Skeletal muscle cell (primary cell): ENCODE results near the gene CP.
"Not testable (repeated sequence)": the region's sequence is repeated elsewhere in the genome, so short reads cannot be mapped to it uniquely, and the experiment has no call there.

ENCODE experiments used
- DNase-seq: peaks from one replicate; pipeline ENCODE4 v3.0.0-alpha.2; 2010; ENCODE audit warnings: low read depth
- H3K4me3 ChIP-seq: 2 replicates; pipeline ENCODE4 v1.5.1; 2011; ENCODE audit warnings: low read depth, mild to moderate bottlenecking, control low read depth, low read length, moderate library complexity

CP gene

DNA sequence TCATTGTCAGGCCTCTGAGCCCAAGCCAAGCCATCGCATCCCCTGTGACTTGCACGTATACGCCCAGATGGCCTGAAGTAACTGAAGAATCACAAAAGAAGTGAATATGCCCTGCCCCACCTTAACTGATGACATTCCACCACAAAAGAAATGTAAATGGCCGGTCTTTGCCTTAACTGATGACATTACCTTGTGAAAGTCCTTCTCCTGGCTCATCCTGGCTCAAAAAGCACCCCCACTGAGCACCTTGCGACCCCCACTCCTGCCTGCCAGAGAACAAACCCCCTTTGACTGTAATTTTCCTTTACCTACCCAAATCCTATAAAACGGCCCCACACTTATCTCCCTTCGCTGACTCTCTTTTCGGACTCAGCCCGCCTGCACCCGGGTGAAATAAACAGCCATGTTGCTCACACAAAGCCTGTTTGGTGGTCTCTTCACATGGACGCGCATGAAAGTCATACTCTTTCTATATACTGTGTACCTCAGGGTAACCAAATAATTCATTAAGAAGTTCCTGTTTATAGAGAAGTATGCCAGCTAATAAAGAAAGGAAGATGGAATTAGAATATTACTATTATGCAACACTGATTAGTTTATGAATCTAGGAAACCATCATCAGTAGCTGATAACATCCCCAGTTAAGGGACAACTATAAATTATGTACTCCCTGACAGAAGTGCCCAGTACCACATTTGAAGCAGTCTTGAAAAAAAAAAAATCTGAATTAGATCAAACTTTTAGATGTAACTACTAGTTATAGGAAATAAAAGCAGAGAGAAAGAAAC is 24.6 kb downstream of the CP start:
- not testable (repeated sequence) for DNase-seq, H3K4me3 ChIP-seq

DNA sequence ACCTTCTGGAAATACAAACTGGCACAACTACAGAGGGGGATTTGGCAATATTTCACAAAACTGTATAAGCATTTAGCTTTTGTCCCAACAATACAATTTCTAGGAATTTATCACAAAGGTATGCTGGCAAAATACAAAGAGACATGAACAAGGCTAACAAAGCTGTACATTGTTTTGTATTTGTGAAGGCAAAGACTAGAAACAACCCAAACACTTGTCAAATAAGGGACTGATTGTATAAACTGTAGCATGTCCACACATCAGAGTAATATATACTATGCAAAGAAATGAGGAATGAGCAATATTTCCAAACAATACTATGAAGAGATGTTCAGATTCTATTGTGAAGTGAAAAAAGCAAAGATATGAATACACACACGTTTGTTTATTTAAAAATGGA is 26.4 kb downstream of the CP start:
- H3K4me3 ChIP-seq = no peak overlapping the region
- DNase-seq = no peak

DNA sequence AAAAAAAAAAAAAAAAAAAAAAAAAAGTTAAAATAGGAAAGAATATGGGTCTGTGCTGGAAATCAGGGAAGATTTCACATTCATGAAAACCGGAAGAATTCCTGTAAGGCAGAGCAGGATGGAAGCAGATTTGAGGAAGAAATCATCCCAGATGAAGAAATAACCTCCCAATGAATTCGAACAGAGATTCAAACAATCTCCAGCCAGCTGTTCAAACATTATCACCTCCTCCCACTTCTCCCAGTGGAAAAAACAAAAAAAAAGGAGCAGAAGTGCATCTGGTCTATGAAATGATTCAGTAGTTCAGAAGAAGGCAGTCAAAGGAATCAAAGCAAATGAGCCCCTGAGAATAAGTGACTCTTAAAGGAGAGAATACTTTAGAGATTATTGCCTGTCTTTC is 33.1 kb downstream of the CP start:
- DNase-seq = no peak

DNA sequence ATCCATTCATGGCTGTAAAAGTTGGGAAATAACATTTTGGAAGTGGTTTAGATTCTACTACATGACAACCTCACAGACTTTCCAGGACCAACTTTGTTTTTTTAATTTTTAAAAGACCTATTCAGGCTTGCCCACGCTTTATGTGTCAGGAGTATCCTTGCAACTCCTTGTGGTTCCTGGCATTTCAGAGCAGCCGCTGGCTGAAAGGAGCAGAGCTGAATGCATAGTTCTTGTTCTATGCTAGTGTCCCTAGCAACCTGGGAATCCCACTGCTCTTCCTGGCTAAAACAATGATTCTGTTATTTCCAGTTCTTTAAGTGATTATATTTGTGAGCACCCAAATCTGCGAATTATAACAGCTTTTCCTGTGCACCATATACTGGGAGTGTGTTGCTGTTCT is 34.9 kb downstream of the CP start:
- no peak for DNase-seq

More for the DNA sequence above, 33.1 kb downstream of the CP start:
- no peak overlapping the region for H3K4me3 ChIP-seq

DNA sequence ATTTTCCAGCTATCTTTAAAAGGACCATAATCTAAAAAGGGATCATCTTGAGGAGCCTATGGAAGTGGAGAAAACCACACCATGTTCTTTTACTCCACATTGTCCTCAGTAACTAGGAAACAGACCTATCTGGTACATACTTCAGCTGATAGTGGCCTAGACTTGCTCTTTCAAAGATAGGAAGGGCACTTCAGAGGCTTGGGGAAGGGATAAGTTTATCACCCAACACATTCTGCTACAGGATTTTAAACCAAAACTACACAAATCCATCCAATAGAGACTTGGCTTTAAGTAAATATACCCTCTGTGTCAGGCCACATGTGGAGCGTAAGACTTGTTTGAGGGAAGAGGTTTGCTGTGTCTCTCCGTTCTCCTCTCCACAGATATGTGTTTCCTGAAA is 35.4 kb downstream of the CP start:
- no peak for DNase-seq
- no peak overlapping the region for H3K4me3 ChIP-seq

More for the DNA sequence above, 34.9 kb downstream of the CP start:
- H3K4me3 ChIP-seq = no peak overlapping the region

DNA sequence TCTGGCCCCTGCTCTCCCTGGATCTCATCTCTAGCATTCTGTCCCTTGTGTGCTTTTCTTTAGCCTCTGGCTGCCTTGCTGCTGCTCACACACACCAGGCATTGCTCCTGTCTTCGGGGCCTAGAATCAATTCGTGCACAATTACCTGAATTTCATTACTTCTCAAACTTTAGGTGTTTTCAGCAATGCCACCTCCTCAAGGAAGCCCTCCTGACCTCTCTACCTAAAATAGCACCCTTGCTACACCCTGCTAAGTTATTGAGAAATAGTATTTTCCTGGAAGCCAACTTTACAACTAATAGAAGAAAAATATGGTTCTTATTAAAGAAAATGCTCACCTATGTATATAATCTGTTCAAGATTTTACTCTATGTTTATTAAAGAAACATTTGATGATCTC is 40.4 kb downstream of the CP start:
- no peak overlapping the region for H3K4me3 ChIP-seq
- DNase-seq = no peak

DNA sequence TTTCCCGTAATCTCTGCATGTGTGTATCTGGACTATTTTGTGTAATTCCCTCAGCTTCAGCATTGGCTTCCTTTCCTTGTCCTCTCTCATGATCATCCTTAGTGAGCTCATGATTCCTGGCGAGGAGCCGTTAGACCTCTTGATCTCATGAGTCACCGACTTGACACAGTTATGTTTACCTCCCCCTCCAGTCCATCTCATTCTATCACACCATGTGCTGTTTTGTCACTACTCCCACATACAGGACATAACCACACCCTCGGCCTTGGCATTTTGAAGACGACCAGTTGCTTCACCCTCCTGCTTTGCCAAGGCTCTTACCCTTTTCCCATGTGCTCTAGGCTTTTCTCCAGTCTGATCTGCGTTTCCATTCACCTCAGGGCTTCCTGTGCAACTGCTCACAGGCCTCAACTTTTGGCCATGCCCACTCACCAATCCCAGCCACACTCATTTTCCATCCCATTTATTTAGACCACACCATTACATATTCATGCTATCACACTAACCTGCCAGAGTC is 41.5 kb downstream of the CP start:
- H3K4me3 ChIP-seq = no peak overlapping the region
- DNase-seq = peak; percentile 100

DNA sequence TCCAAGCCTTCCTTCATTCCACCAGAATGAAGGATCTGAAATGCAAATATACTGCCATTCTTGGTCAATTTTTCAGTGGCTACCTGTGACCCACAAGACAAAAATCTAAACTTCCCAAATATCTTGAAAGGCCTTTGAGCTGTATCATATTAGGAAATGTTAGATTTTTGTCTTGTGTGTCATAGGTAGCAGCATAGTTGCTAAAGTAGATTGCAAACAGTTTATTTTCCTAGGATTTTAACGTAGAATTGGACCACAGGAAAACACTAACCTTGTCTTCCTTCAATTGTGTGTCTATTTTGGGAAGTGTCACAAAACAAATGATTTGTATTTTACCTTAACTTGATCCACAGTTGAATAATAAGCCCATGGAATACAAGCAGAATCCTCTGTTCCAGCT is 42.4 kb downstream of the CP start:
- peak; percentile 15 for DNase-seq
- H3K4me3 ChIP-seq = no peak overlapping the region

DNA sequence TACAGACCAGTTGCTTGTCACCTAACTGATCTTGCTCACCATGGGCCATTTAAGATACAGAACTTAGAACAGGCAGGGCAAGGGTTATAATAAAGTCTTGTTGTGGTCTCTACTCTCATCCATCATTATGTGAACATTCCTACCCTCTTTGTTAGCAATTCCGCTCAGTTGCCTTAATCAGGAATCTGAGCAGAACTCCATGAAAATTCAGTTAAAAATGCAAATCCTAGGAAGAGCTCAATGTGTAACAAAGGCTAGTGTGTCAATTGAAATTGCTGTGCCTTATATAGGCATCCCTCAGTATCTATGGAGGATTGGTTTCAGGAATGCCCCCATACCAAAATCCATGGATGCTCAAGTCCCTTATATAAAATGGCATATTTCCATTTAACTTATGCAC is 44.5 kb downstream of the CP start:
- H3K4me3 ChIP-seq = no peak overlapping the region
- no peak for DNase-seq

DNA sequence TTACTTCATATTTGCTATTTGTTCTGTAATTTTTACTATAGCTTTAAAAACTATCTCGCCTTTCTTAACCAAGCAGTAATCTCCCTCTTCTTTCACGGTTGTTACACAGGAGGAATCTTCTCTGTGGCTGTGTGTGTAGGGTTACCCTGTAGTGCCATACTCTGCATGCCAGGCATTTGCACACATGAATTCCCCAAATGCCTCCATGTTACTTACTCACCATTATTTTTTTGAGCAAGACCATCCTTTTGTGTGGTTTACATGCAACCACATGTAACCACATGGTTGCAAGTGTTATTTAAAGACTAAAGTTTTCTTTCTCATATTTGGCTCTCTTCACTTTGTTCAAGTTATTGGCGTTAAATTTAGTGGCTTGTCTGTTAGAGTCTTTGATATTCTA is 46.7 kb downstream of the CP start:
- H3K4me3 ChIP-seq = no peak overlapping the region
- no peak for DNase-seq

DNA sequence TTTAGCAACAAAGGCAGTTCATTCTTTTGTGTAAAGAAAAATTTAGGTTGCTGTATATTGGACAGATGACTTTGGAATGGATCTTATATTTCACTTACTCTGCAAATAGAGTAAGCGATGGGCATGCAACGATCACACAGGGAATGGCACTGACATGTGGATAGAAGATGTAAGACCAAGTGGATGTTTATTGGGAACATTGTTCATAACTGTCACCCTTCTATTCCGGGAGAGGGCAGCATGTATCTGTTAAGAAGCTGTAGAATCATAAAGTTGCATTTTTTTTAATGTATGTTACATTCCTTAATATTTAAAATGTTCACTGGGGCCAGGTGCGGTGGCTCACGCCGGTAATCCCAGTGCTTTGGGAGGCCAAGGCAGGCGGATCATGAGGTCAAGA is 51.0 kb downstream of the CP start:
- no peak overlapping the region for H3K4me3 ChIP-seq

DNA sequence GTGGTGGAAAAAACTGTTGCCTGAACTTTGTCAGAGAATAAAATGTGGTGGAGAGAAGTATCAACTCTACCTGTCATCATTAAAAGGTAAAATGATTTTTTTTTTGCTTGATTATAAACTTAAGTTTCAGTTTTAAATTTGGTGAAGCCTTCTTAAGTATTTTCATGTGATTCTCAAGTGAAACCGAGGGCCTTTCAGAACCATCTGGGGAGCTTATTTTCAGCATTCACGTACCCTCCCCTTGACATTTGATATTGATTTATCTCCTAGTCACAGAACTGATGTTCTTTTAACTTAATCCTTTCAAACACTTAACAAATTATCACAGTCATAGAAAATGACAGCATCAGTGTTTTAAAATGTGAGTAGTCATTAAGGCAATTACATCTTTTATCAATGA is 53.7 kb downstream of the CP start:
- no peak overlapping the region for H3K4me3 ChIP-seq
- no peak for DNase-seq

More for the DNA sequence above, 51.0 kb downstream of the CP start:
- DNase-seq = no peak

DNA sequence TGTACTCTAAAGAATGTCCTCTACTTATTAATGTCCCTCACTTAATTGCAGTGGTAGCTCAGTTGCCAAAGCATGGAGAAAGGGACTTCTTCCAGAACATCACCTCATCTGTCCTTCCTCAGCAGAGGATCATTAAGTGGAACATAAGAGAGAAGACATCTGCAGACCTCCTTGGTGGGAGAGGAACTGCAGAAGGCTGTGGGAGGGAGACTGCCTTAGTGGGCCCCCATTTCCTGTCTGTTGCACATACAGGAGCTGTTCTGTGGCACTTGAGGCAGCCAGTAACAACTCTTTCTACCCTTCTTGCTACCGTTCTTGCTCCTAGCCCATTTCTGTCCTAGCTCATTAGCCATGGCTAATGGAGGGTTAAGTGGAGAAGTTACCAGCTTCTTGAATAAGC is 58.6 kb downstream of the CP start:
- no peak overlapping the region for H3K4me3 ChIP-seq
- no peak for DNase-seq

DNA sequence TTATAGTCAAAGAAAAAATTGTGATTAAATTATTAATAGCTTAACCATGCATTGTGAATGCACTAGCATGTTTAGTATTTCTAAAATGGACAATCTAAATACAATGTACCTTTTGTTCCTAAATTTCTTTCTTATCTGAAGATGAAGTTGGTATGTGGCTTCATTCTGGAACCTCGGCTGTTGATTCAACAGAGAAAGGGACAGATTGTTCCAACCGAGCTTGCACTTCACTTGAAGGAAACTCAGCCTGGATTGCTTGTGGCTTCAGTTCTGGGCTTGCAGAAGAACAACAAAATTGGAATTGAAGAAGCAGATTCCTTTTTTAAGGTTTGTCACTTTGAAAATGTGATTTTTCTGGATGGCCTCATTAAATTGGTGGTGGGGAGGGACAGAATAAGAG is 59.6 kb downstream of the CP start:
- no peak for DNase-seq
- H3K4me3 ChIP-seq = no peak overlapping the region

DNA sequence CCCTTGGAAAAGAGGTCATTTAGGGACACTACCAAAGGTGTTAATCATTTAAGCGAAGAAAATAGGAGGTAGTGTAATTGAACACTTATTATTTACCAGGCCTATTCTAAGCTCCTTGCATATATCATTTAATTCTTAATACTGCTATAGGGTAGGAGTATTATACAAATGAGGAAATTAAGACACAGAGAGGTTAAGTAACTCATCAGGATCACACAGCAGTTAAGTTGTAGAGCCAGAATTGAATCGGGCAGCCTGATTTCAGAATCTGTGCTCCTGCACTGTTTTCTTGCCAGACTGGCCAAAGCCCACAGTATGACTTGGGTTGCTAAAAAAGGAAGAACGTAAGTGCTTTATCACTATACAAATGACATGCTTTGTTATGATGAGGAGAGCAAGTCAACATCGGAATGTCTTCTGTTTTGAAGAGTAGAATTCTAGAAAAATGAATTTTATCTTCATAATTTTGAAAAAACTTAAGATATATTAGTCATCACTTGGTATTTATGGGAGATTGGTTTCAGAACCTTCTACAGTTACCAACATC is 60.8 kb downstream of the CP start:
- DNase-seq = no peak
- H3K4me3 ChIP-seq = no peak overlapping the region

DNA sequence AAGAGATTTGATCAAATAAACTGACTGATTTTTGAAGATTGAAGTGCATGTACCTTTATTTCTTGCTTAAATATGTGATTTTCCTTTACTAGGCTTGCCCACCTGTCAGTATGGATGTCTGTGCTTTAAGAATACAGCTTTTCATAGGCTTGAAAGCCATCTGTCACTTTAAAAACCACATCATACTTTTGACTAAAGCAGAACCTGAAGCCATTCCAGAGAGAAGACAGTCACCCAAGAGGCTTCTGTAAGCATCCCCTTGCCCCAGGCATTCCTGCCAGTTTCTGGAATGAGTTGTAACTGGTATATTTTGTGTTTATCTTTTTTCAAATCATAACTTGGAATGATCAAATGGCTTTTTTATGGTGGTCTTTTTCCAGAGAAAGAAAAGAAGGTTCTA is 68.2 kb downstream of the CP start:
- no peak overlapping the region for H3K4me3 ChIP-seq
- DNase-seq = no peak

DNA sequence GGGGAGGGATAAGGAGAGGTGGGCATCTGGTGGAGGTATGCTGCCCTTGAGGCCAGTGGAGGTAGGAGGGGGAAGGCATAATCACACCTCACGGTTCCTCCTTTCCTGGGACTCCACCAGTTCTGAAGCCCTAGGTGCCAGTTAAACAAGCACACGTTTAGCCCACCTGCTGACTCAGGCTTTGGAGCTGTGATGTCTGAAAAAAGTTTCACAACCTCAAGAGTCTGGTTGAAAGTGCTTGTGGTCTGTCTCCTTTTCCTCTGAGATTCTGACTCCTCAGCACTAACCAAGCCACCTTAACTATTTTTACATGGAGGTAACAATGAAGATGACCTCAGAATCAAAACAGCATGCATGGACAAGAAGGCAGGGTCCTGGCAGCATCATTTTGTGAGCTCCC is 69.2 kb downstream of the CP start:
- no peak for DNase-seq

DNA sequence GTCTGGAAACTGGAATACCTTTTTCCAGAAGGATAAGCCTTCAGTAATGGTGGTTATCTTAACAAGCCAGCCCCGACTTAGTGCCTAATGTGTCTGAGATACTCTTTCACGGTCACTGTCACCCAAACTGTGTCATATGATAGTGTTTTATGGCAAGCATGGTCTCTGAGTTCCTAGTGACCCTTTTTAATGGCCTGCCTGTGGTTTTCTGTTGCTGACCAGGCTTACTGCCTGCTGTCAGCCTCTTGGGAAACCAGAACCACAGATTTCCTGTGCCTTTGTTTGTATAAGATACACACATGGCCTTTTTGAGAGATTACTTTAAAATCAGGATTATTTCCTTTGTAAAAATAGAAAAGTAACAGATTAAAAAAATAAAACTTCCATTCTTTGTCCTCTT is 69.8 kb downstream of the CP start:
- no peak for DNase-seq
- H3K4me3 ChIP-seq = no peak overlapping the region

More for the DNA sequence above, 69.2 kb downstream of the CP start:
- no peak overlapping the region for H3K4me3 ChIP-seq

DNA sequence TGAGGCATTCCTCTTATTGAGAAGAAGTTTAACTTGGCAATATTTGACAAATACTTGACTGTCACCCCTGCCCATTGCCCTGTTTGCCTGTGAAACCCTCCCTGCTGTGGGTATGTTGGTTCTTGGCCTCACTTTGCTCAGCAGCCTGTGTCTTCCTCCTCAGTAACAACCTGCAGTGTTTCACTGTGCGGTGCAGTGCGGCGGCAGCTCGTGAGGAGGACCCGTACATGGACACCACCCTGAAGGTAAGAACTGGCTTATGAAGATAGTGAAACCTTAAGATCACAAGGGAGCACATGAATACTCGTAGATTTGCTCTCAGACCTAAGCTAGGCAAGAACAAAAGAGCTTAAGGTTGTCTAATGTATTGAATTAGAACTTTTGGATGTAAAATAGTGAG is 71.2 kb downstream of the CP start:
- no peak overlapping the region for H3K4me3 ChIP-seq
- DNase-seq = no peak

DNA sequence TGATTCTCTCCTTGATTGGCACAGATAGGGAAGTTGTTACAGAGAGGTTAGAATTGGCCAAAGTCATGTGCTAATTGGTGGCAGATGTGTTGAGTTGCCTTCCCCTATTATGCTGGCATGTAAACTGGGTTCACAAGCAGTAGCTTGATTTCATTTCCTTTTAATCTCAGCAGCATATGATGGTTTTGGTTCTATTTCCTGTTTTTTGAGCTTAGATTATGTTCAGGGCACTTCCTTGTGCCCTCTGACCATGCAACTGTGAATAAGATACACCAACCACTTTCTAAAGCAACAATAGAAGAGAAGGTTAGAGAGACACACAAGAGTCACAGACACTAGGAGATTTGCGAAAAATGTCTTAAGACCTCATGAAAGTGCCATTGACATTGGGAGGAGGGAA is 75.7 kb downstream of the CP start:
- no peak overlapping the region for H3K4me3 ChIP-seq
- DNase-seq = no peak

DNA sequence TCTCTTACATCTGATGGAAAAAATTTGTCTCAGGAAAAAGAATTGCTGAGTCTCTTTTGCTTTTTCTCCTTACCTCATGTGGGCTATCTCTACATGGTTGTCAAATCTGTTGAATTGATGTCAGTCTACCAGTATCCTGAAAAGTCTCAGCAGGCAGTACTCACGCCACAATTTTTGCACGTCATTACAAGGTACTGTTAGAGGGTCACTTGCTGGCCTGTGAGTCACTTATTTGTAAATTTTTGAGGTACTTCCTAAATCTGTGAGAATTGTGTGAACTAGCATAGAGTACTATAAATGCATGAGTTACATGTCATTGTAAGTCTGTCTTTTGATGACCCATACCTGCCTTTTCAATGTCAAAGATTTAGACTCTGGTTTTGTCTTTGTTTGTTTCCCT is 76.3 kb downstream of the CP start:
- DNase-seq = no peak
- H3K4me3 ChIP-seq = no peak overlapping the region
